Measurements from ENCODE around the gene CDK10. TPM values are rescaled to one million over a fixed set of nuclear protein-coding genes. Genes with fewer than 3 reads are reported as not detected.

Gene CDK10
- total and polyA plus RNA-seq, 4 donors: 52.0 to 92.7 (median 70.0) TPM

DNA sequence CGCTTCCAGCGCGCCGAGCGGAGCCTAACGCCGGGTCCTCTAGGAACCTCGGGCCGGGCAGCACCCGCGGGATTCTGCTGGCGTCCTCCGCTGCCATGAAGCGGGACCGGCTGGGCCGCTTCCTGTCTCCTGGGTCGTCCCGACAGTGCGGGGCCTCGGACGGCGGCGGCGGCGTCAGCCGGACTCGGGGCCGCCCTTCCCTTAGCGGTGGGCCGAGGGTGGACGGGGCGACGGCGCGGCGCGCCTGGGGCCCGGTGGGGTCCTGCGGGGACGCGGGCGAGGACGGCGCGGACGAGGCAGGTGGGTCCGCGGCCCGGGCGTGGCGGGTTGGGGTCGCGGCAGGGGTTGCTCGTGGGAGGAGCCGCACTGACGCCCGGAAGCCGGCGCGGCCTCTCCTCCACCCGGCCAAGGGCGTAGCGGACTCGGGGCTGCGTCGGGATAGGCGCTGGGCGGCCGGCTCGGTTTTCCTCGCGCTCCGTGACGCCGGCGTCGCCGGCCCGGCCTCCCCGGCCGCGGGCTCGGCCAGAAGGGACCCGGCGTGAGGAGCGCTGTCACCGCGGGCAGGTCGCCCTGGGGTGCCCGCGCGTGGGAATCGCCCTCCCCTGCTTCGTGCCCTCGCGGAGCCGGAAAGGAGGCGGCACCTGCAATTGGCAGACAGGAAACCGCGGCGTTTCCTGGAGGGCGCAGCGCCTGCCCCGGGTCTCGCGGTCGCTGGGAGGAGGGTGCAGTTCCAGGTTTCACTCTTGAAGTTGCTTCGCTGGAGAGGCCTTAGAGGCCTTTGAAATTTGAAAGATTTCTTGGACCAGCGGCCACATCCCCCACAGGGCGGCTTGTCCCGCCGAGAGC is 35.3 kb downstream of the CDK10 start:
- H3K36me3 ChIP-seq (ENCODE audit: control insufficient read depth in 4 of 4, insufficient read depth in 4 of 4, low read length in 4 of 4): peaks cover 0 to 20% (median 13%) of the 10 kb centered on the region in 4 donors
- H3K9ac ChIP-seq (ENCODE audit: insufficient read depth in 1 of 2, low read length in 2 of 2): no peak overlapping the region
- peak; percentile 26 to 48 (median 31) for DNase-seq
- TF ChIP-seq, protein P1, sequence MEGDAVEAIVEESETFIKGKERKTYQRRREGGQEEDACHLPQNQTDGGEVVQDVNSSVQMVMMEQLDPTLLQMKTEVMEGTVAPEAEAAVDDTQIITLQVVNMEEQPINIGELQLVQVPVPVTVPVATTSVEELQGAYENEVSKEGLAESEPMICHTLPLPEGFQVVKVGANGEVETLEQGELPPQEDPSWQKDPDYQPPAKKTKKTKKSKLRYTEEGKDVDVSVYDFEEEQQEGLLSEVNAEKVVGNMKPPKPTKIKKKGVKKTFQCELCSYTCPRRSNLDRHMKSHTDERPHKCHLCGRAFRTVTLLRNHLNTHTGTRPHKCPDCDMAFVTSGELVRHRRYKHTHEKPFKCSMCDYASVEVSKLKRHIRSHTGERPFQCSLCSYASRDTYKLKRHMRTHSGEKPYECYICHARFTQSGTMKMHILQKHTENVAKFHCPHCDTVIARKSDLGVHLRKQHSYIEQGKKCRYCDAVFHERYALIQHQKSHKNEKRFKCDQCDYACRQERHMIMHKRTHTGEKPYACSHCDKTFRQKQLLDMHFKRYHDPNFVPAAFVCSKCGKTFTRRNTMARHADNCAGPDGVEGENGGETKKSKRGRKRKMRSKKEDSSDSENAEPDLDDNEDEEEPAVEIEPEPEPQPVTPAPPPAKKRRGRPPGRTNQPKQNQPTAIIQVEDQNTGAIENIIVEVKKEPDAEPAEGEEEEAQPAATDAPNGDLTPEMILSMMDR (IDR thresholded peaks at IDR 0.05; ENCODE audit: control extremely low read depth, extremely low read depth): no peak
- peaks cover 0 to 32% (median 19%) of the 10 kb centered on the region in 5 donors for H3K4me1 ChIP-seq (ENCODE audit: control insufficient read depth in 5 of 5, insufficient read depth in 5 of 5, low read length in 5 of 5)
- ATAC-seq (ENCODE audit: insufficient read depth, low FRiP score): peak; percentile 42
- H3K4me3 ChIP-seq: peak overlapping the region; percentile 81
- peak overlapping the region; percentile 96 to 98 for H3K27ac ChIP-seq (ENCODE audit: low read depth in 1 of 2, low read length in 1 of 2)
- H3K27me3 ChIP-seq (ENCODE audit: control insufficient read depth in 3 of 3, insufficient read depth in 3 of 3, low read length in 2 of 3): no peaks in the 10 kb centered on the region
- WGBS, 2 donors: 0 to 1% methylated on average over 81 to 112 of the region's 112 CpGs
- no peaks in the 10 kb centered on the region for H3K9me3 ChIP-seq (ENCODE audit: control insufficient read depth in 4 of 4, insufficient read depth in 3 of 4, low read length in 3 of 4)

DNA sequence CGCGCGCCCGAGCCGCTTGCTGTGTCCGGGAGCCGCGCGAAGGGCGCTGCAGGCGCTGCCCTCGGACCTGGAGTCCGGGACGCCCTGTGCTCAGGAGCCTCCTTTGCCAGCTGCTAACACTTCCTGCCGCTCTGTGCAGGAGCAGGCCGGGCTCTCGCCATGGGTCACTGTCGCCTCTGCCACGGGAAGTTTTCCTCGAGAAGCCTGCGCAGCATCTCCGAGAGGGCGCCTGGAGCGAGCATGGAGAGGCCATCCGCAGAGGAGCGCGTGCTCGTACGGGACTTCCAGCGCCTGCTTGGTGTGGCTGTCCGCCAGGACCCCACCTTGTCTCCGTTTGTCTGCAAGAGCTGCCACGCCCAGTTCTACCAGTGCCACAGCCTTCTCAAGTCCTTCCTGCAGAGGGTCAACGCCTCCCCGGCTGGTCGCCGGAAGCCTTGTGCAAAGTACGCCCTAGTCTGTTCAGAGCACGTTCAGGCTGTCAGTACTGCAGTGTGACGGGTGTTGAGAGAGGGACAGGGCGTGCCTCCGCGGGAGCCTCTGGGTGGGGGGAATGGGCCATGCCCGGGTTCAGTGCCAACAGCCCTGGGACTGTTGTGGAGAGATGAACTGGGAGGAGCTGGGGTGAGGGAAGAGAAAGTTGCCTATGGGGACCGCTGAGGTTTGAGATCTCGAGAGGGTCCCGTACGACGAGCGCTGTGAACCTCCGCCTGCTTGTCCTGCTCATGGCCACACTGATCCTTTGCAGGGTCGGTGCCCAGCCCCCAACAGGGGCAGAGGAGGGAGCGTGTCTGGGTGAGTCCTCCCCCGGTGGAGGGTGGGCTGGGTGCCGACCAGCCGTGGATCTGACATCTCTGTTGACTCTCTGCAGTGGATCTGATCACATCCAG is 36.1 kb downstream of the CDK10 start:
- WGBS, 2 donors: 15% methylated on average over 56 of the region's 56 CpGs
- TF ChIP-seq, protein P1 (IDR thresholded peaks at IDR 0.05; ENCODE audit: control extremely low read depth, extremely low read depth): no peak
- no peaks in the 10 kb centered on the region for H3K27me3 ChIP-seq (ENCODE audit: control insufficient read depth in 3 of 3, insufficient read depth in 3 of 3, low read length in 2 of 3)
- H3K36me3 ChIP-seq (ENCODE audit: control insufficient read depth in 4 of 4, insufficient read depth in 4 of 4, low read length in 4 of 4): peaks cover 5 to 28% (median 18%) of the 10 kb centered on the region in 4 donors
- peak overlapping the region; percentile 96 to 98 for H3K27ac ChIP-seq (ENCODE audit: low read depth in 1 of 2, low read length in 1 of 2)
- H3K4me1 ChIP-seq (ENCODE audit: control insufficient read depth in 5 of 5, insufficient read depth in 5 of 5, low read length in 5 of 5): peaks cover 0 to 32% (median 19%) of the 10 kb centered on the region in 5 donors
- peak; percentile 35 for ATAC-seq (ENCODE audit: insufficient read depth, low FRiP score)
- no peaks in the 10 kb centered on the region for H3K9me3 ChIP-seq (ENCODE audit: control insufficient read depth in 4 of 4, insufficient read depth in 3 of 4, low read length in 3 of 4)
- peak; percentile 24 to 64 (median 45) for DNase-seq
- H3K9ac ChIP-seq (ENCODE audit: insufficient read depth in 1 of 2, low read length in 2 of 2): no peak overlapping the region
- peak overlapping the region; percentile 81 for H3K4me3 ChIP-seq

DNA sequence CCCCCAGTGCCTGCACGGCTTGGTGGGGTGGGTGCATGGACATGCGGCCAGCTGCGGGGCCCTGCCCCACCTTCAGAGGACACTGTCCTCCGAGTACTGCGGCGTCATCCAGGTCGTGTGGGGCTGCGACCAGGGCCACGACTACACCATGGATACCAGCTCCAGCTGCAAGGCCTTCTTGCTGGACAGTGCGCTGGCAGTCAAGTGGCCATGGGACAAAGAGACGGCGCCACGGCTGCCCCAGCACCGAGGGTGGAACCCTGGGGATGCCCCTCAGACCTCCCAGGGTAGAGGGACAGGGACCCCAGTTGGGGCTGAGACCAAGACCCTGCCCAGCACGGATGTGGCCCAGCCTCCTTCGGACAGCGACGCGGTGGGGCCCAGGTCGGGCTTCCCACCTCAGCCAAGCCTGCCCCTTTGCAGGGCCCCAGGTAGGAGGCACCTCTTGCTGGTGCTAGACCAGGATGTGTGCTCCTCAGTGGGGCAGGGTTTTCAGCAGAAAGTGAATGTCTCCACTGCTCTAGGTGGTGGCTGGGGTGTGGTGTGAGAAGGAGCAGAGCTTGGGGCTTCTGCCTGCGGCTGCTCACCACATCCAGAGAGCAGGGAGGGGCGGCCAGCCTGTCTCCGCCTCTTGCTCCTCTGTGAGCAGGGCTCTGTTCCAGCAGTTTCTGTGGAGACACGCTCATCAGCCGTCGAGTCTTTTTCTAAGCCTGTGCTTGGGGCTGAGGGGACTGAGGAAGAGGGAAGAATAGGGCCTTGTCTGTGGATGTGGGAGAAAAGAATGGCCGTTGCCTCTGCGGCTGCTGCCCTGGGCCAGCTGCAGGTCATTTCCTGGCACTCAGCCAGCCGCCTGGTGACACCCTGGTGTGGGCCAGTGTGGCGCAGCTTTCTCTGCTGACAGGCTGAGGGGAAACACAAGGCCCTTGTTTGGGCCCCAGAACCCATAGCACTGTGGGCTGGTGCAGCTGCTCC is 37.1 kb downstream of the CDK10 start:
- 76 to 86% methylated on average over 29 to 30 of the region's 30 CpGs for WGBS, 2 donors
- TF ChIP-seq, protein P1 (IDR thresholded peaks at IDR 0.05; ENCODE audit: control extremely low read depth, extremely low read depth): no peak
- no peak for ATAC-seq (ENCODE audit: insufficient read depth, low FRiP score)
- H3K9ac ChIP-seq (ENCODE audit: insufficient read depth in 1 of 2, low read length in 2 of 2): no peak overlapping the region
- H3K4me1 ChIP-seq (ENCODE audit: control insufficient read depth in 5 of 5, insufficient read depth in 5 of 5, low read length in 5 of 5): peaks cover 0 to 32% (median 19%) of the 10 kb centered on the region in 5 donors
- H3K27me3 ChIP-seq (ENCODE audit: control insufficient read depth in 3 of 3, insufficient read depth in 3 of 3, low read length in 2 of 3): no peaks in the 10 kb centered on the region
- DNase-seq: no peak
- no peaks in the 10 kb centered on the region for H3K9me3 ChIP-seq (ENCODE audit: control insufficient read depth in 4 of 4, insufficient read depth in 3 of 4, low read length in 3 of 4)
- H3K27ac ChIP-seq (ENCODE audit: low read depth in 1 of 2, low read length in 1 of 2): peak overlapping the region in 1 of 2 donors; percentile 98
- H3K36me3 ChIP-seq (ENCODE audit: control insufficient read depth in 4 of 4, insufficient read depth in 4 of 4, low read length in 4 of 4): peaks cover 7 to 32% (median 19%) of the 10 kb centered on the region in 4 donors
- peak overlapping the region; percentile 0 for H3K4me3 ChIP-seq
